WTC11 (cell line): Measurements from ENCODE around the gene AGPAT4. TPM values are rescaled to one million over a fixed set of nuclear protein-coding genes. Genes with fewer than 3 reads are reported as not detected.
A peak's percentile ranks its signal among the peaks of the same experiment; 100 is the strongest.

Experiments
- ATAC-seq: fragments of 200-7000 bp; cut with Tn5 transposase; 2 replicates; pipeline ENCODE4 v1.10.0; 2021; ENCODE audit warnings: mild to moderate bottlenecking, moderate library complexity
- CTCF ChIA-PET: fragments of 300-600 bp; sonication (Branson Sonifier 250); formaldehyde crosslinking; loops from one replicate; lab custom pipeline; 2021; ENCODE audit warnings: antibody characterized with exemption; lab: Charles Lee
- POLR2A ChIA-PET: fragments of 350-600 bp; sonication (Branson Sonifier 250); formaldehyde crosslinking; loops from one replicate; lab custom pipeline; 2021; ENCODE audit warnings: antibody characterized with exemption; lab: Charles Lee
- DNase-seq: peaks from one replicate; pipeline ENCODE4 v3.0.0; 2021; ENCODE audit warnings: low spot score
- H3K27ac Mint-ChIP-seq: 2 replicates; pipeline ENCODE4 v1.8.0; 2021; ENCODE audit warnings: mixed read lengths
- H3K27me3 Mint-ChIP-seq: 2 replicates; pipeline ENCODE4 v1.8.0; 2021; ENCODE audit warnings: low read depth, mild to moderate bottlenecking, moderate library complexity, mixed read lengths
- H3K36me3 Mint-ChIP-seq: 2 replicates; pipeline ENCODE4 v1.8.0; 2021; ENCODE audit warnings: mixed read lengths
- H3K4me1 Mint-ChIP-seq: 2 replicates; pipeline ENCODE4 v1.8.0; 2022; ENCODE audit warnings: mixed read lengths
- H3K4me3 Mint-ChIP-seq: 2 replicates; pipeline ENCODE4 v1.8.0; 2021; ENCODE audit warnings: mild to moderate bottlenecking, moderate library complexity, mixed read lengths
- H3K9me3 Mint-ChIP-seq: 2 replicates; pipeline ENCODE4 v1.8.0; 2021; ENCODE audit warnings: mixed read lengths
- ATF1 ChIP-seq: sonication (generic); formaldehyde crosslinking; IDR thresholded peaks from 2 replicates; pipeline ENCODE4 v1.8.1; 2023; ENCODE audit warnings: mild to moderate bottlenecking, moderate library complexity, missing genetic modification reagents
- CDX4 ChIP-seq: fragments of 250-450 bp; sonication (Bioruptor Pico); IDR thresholded peaks from 2 replicates; pipeline ENCODE4 v1.9.0; 2021; ENCODE audit warnings: moderate library complexity, mild to moderate bottlenecking, inconsistent platforms, borderline replicate concordance
- CREM ChIP-seq: sonication (generic); formaldehyde crosslinking; IDR thresholded peaks from 2 replicates; pipeline ENCODE4 v1.8.1; 2022; ENCODE audit warnings: mild to moderate bottlenecking, missing genetic modification reagents, moderate library complexity
- E2F1 ChIP-seq: sonication (generic); formaldehyde crosslinking; IDR thresholded peaks from 2 replicates; pipeline ENCODE4 v1.8.0; 2022; ENCODE audit warnings: mild to moderate bottlenecking, missing genetic modification reagents
- ERG ChIP-seq: fragments of 250-450 bp; sonication (Bioruptor Pico); IDR thresholded peaks from 2 replicates; pipeline ENCODE4 v1.8.0; 2021; ENCODE audit warnings: mild to moderate bottlenecking
- FOXK1 ChIP-seq: sonication (generic); formaldehyde crosslinking; IDR thresholded peaks from 2 replicates; pipeline ENCODE4 v1.8.0; 2022; ENCODE audit warnings: mild to moderate bottlenecking, moderate library complexity, missing genetic modification reagents
- FOXP1 ChIP-seq: sonication (generic); formaldehyde crosslinking; IDR thresholded peaks from 2 replicates; pipeline ENCODE4 v1.8.0; 2022; ENCODE audit warnings: missing genetic modification reagents, mild to moderate bottlenecking, moderate library complexity, borderline replicate concordance
- HMGA2 ChIP-seq: fragments of 250-450 bp; sonication (Bioruptor Pico); IDR thresholded peaks from 2 replicates; pipeline ENCODE4 v1.4.0; 2021; ENCODE audit warnings: mild to moderate bottlenecking, moderate library complexity
- RORB ChIP-seq: fragments of 250-450 bp; sonication (Bioruptor Pico); IDR thresholded peaks from 2 replicates; pipeline ENCODE4 v1.9.0; 2021; ENCODE audit warnings: mild to moderate bottlenecking
- SMAD3 ChIP-seq: sonication (generic); formaldehyde crosslinking; IDR thresholded peaks from 2 replicates; pipeline ENCODE4 v1.8.0; 2022; ENCODE audit warnings: missing genetic modification reagents, mild to moderate bottlenecking, borderline replicate concordance
- TCF7 ChIP-seq: sonication (generic); formaldehyde crosslinking; IDR thresholded peaks from 2 replicates; pipeline ENCODE4 v1.8.0; 2022; ENCODE audit warnings: mild to moderate bottlenecking, low read depth, missing genetic modification reagents, moderate library complexity
- TEAD1 ChIP-seq: sonication (generic); formaldehyde crosslinking; IDR thresholded peaks from 2 replicates; pipeline ENCODE4 v1.8.0; 2022; ENCODE audit warnings: mild to moderate bottlenecking, missing genetic modification reagents
- USF2 ChIP-seq: sonication (generic); formaldehyde crosslinking; IDR thresholded peaks from 2 replicates; pipeline ENCODE4 v1.8.1; 2023; ENCODE audit warnings: mild to moderate bottlenecking, missing genetic modification reagents, moderate library complexity
- ZBTB21 ChIP-seq: sonication (generic); formaldehyde crosslinking; IDR thresholded peaks from 2 replicates; pipeline ENCODE4 v1.8.1; 2023; ENCODE audit warnings: mild to moderate bottlenecking, missing genetic modification reagents, borderline replicate concordance
- ZSCAN18 ChIP-seq: fragments of 250-450 bp; sonication (Bioruptor Pico); IDR thresholded peaks from 2 replicates; pipeline ENCODE4 v2.1.2; 2022; ENCODE audit warnings: mild to moderate bottlenecking, moderate library complexity
- total RNA-seq: library from RNA; stranded (reverse); gene quantifications from 3 replicates; pipeline ENCODE4 v1.2.3, GENCODE V29; 2021
- TF ChIP-seq, protein P1 (sequence below): sonication (generic); formaldehyde crosslinking; conservative IDR thresholded peaks from 2 replicates; pipeline ENCODE4 v1.8.1; 2023; ENCODE audit warnings: mild to moderate bottlenecking, low read depth, missing genetic modification reagents, moderate library complexity
- TF ChIP-seq, protein P2 (sequence below): sonication (generic); formaldehyde crosslinking; IDR thresholded peaks from 2 replicates; pipeline ENCODE4 v1.8.1; 2022; ENCODE audit warnings: mild to moderate bottlenecking, missing genetic modification reagents, moderate library complexity, borderline replicate concordance
- TF ChIP-seq, protein P3 (sequence below): sonication (generic); formaldehyde crosslinking; IDR thresholded peaks from 2 replicates; pipeline ENCODE4 v1.8.1; 2022; ENCODE audit warnings: low read depth, missing genetic modification reagents, borderline replicate concordance

Gene AGPAT4
- total RNA-seq, 1 experiment from 2014 or later, result 19.7 TPM

DNA sequence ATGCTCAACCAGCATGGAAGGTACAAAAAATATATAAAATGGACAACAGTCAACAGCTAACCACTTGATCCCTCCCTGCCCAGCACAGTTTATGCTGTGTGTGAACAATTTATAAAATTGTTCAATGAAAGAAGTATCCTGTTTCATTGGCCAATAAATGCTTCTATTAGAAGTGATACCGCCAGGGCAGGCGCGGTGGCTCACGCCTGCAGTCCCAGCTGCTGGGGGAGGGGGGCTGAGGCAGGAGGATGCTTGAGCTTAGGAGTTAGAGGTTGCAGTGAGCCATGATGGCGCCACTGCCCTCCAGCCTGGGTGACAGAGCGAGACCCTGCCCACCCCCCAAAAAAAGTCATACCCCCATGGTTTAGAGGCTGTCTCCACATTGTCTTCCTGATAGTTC lies 4.6 kb downstream of the AGPAT4 start:
- peaks cover 51% of the 10 kb centered on the region for H3K4me1 Mint-ChIP-seq
- TF ChIP-seq RORB (CRISPR knock-in tag) (no peak), TCF7 (CRISPR knock-in tag) (no peak), ERG (no peak), ATF1 (CRISPR knock-in tag) (no peak), SMAD3 (no peak), ZSCAN18 (no peak)
- TF ChIP-seq, protein P1, sequence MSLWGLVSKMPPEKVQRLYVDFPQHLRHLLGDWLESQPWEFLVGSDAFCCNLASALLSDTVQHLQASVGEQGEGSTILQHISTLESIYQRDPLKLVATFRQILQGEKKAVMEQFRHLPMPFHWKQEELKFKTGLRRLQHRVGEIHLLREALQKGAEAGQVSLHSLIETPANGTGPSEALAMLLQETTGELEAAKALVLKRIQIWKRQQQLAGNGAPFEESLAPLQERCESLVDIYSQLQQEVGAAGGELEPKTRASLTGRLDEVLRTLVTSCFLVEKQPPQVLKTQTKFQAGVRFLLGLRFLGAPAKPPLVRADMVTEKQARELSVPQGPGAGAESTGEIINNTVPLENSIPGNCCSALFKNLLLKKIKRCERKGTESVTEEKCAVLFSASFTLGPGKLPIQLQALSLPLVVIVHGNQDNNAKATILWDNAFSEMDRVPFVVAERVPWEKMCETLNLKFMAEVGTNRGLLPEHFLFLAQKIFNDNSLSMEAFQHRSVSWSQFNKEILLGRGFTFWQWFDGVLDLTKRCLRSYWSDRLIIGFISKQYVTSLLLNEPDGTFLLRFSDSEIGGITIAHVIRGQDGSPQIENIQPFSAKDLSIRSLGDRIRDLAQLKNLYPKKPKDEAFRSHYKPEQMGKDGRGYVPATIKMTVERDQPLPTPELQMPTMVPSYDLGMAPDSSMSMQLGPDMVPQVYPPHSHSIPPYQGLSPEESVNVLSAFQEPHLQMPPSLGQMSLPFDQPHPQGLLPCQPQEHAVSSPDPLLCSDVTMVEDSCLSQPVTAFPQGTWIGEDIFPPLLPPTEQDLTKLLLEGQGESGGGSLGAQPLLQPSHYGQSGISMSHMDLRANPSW (CRISPR knock-in tag), result no peak
- TF ChIP-seq, all 79 proteins: peak for 0
- Mint-ChIP-seq H3K27me3 (no peaks in the 10 kb centered on the region), H3K9me3 (no peaks in the 10 kb centered on the region), H3K36me3 (peaks cover 21% of the 10 kb centered on the region), H3K27ac (peak overlapping the region; percentile 81; the same call in 1 of the 2 replicates), H3K4me3 (no peak overlapping the region)
- no peak for ATAC-seq
- ChIA-PET POLR2A (interaction anchor here (0.6 kb wide), 1 partner anchor 50 kb away, joined by 4 read pairs; no protein-coding TSS in a partner anchor), CTCF (interaction anchor here (0.8 to 1.1 kb wide), 3 partner anchors 24 to 101 kb away, joined by 3 to 7 read pairs (median 4); no protein-coding TSS in a partner anchor)
- DNase-seq, result no peak

- Mint-ChIP-seq H3K9me3 (no peaks in the 10 kb centered on the region), H3K4me3 (no peak overlapping the region), H3K4me1 (peaks cover 49% of the 10 kb centered on the region), H3K27me3 (no peaks in the 10 kb centered on the region), H3K36me3 (peaks cover 23% of the 10 kb centered on the region), H3K27ac (peak overlapping the region; percentile 81; the same call in 1 of the 2 replicates)
- CTCF ChIA-PET, result interaction anchor here (0.8 to 1.1 kb wide), 3 partner anchors 25 to 102 kb away, joined by 3 to 7 read pairs (median 4); no protein-coding TSS in a partner anchor
- POLR2A ChIA-PET, result no interaction called here
- DNase-seq (no peak), ATAC-seq (no peak)
- TF ChIP-seq, protein P1 (CRISPR knock-in tag), result no peak
- TF ChIP-seq FOXK1 (CRISPR knock-in tag), result no peak
- TF ChIP-seq USF2, result no peak
- TF ChIP-seq, protein P2, sequence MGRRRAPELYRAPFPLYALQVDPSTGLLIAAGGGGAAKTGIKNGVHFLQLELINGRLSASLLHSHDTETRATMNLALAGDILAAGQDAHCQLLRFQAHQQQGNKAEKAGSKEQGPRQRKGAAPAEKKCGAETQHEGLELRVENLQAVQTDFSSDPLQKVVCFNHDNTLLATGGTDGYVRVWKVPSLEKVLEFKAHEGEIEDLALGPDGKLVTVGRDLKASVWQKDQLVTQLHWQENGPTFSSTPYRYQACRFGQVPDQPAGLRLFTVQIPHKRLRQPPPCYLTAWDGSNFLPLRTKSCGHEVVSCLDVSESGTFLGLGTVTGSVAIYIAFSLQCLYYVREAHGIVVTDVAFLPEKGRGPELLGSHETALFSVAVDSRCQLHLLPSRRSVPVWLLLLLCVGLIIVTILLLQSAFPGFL (CRISPR knock-in tag), result no peak
- TF ChIP-seq, protein P3, sequence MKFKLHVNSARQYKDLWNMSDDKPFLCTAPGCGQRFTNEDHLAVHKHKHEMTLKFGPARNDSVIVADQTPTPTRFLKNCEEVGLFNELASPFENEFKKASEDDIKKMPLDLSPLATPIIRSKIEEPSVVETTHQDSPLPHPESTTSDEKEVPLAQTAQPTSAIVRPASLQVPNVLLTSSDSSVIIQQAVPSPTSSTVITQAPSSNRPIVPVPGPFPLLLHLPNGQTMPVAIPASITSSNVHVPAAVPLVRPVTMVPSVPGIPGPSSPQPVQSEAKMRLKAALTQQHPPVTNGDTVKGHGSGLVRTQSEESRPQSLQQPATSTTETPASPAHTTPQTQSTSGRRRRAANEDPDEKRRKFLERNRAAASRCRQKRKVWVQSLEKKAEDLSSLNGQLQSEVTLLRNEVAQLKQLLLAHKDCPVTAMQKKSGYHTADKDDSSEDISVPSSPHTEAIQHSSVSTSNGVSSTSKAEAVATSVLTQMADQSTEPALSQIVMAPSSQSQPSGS (CRISPR knock-in tag), result no peak
- no peak for TF ChIP-seq TEAD1 (CRISPR knock-in tag)
- no peak for TF ChIP-seq CDX4
- TF ChIP-seq CREM (CRISPR knock-in tag), result no peak
- no peak for TF ChIP-seq ZBTB21 (CRISPR knock-in tag)
- TF ChIP-seq HMGA2 (CRISPR knock-in tag), result no peak
- TF ChIP-seq FOXP1, result no peak
- no peak for TF ChIP-seq E2F1 (CRISPR knock-in tag)
- no peak for TF ChIP-seq SMAD3
- TF ChIP-seq RORB (CRISPR knock-in tag), result no peak
Observed at GRCh38 chr6:161268531-161269210, 5.2 kb downstream of the AGPAT4 start.
